HG02943 (cell line): ENCODE data around the gene TRIM44.
A peak's percentile ranks its signal among the peaks of the same experiment; 100 is the strongest.
"Not testable (repeated sequence)": the region's sequence is repeated elsewhere in the genome, so short reads cannot be mapped to it uniquely, and the experiment has no call there.

Experiments
- ATAC-seq: cut with Tn5 transposase; IDR thresholded peaks from one replicate; pipeline ENCODE4 v1.9.1; 2021; ENCODE audit warnings: mild to moderate bottlenecking, low read depth, moderate library complexity; ENCODE audit not compliant: unreplicated experiment

Gene TRIM44

GRCh38 chr11:35712533-35712932 is 50.0 kb downstream of the TRIM44 start:
- ATAC-seq, result no peak

GRCh38 chr11:35714882-35715627 is 52.5 kb downstream of the TRIM44 start:
- peak; percentile 79 for ATAC-seq

GRCh38 chr11:35715677-35716076 is 53.1 kb downstream of the TRIM44 start:
- not testable (repeated sequence) for ATAC-seq

DNA sequence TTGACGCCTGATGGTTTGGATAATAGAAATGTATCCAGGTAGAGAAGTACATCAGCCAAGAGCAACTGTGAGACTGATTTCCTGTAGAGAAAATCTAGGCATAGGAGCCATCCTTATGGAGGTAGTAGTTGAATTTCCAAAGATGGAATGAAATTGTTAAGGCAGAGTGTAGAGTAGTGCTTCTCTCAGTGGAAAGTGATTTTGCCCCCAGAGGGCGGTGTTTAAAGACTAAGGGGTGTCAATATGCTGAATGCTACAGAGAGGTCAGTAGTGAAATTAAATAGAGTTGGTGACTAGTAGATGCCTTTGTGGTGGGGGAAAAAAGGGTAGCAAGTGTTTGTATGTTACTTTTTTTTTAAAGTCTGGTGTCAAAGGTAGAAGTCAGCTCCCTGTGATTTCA is 54.5 kb downstream of the TRIM44 start:
- no peak for ATAC-seq

DNA sequence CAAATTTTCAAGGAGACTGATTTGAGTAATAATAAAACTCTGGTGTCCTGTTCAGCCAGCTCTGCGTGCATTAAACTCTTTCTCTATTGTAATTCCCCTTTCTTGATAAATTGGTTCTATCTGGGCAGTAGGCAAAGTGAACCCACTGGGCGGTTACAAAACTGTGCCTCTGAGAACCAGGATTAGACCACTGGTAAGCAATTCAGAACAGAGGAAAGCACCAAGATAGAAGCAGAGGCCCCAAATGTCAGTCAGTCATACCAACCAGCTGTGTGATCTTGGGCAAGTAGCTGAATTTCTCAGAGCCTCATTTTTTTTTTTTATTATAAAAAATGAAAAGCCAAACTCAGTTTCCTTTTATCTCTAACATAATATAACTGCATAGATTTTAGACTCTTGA is 54.9 kb downstream of the TRIM44 start:
- ATAC-seq, result no peak

DNA sequence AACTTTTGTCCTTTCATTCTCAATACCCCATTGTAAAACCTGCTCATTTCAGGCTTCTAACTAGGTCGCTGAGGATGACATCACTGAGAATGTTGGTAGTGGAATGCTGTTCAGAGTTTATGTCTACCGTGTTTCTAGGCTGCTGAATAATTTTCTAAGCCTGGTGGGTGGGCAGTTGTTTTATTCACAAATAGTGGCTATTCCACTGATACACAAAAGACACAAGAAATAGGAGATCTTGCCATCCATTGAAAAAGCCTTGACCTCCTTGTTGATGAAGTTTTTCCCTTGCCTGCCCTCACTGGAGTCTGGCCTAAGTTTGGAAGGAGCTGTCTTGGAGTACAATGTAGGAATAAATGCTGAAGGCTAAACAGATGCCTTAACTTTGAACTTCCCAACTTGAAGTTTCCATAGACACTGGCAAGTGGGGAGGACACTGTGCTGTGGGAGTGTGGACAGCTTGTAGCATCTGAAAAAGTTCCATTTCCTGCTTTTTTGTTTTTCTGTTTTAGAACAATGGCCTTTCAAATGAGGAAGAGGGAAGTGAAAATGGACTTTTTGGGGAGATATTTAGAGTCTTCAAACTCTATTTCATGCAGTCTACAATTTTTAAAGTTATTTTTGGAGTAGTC is 59.2 kb downstream of the TRIM44 start:
- no peak for ATAC-seq

- ATAC-seq, result no peak
Observed at GRCh38 chr11:35722641-35723040, 60.1 kb downstream of the TRIM44 start.

DNA sequence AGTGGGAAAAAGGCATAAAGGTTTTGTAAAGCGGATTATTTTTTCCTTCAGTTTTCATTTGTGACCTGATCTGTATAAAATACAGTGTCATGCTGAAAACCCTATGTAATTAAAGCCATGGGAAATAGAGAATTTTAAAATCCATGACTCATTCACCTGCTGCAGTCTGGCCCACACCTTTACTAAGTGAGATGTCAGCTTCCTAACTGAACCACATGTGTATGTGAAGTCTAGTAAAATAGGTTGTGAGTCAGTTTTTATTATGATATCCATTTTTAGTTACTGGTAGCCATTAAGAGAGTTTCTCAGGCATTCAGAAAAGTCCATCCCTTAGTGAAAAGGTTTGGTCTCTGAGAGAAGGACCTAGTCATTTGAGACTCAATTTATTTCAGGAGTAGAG is 60.9 kb downstream of the TRIM44 start:
- no peak for ATAC-seq

- ATAC-seq, result peak; percentile 68
Observed at GRCh38 chr11:35723913-35724312, 61.3 kb downstream of the TRIM44 start.

DNA sequence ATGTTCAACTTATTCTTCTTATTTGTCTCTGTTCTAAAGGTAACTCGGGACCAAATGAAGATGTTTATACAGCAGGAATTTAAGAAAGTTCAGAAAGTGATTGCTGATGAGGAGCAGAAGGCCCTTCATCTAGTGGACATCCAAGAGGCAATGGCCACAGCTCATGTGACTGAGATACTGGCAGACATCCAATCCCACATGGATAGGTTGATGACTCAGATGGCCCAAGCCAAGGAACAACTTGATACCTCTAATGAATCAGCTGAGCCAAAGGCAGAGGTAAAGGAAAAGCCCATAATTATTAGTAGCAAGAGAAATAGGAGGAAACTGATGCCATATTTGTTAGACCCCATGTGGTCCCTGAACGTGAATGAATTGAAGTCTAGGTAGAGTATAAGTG is 63.3 kb downstream of the TRIM44 start:
- no peak for ATAC-seq

GRCh38 chr11:35727140-35727539 is 64.6 kb downstream of the TRIM44 start:
- no peak for ATAC-seq

- no peak for ATAC-seq
Observed at GRCh38 chr11:35730254-35730653, 67.7 kb downstream of the TRIM44 start.

GRCh38 chr11:35734669-35735410 is 72.3 kb downstream of the TRIM44 start:
- ATAC-seq, result no peak

DNA sequence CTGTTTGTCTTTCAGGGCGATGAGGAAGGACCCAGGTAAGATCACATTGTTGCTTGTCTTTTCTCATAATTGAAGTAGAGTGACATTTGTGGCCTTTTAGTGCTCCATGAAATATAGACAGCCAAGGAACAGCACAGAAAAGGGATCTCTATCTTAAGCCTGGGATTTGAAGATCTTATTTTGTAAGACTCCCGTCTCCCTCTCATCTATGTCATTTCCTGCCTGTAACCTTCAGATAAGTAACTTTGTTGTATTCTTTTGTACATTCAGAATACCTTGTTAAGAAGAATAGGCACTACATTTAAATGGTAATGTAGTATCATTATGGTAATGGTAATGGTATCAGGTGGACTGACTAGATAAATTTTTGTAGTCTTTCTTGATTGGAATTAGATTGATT is 72.8 kb downstream of the TRIM44 start:
- ATAC-seq, result no peak

GRCh38 chr11:35735903-35736302 is 73.3 kb downstream of the TRIM44 start:
- no peak for ATAC-seq

DNA sequence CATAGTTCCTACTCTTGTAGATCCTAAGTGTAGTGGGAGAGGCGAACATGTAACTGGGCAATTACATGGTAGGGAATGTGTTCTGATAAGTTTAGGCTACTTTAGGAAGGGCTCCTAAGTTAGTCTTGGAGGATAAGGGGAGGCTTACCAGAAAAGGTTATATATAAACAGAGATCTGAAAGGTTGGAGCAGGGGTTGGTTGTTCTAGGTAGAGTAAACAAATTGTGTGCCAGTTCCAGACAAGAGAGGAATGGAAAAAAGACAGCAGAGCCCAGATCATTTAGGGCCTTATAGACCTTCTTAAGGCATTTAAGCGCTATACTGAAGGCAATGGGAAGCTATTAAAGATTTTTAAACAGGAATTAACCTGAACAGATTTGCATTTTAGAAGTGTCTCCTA is 74.4 kb downstream of the TRIM44 start:
- ATAC-seq, result no peak

GRCh38 chr11:35740061-35740799 is 77.7 kb downstream of the TRIM44 start:
- ATAC-seq, result no peak

- no peak for ATAC-seq
Observed at GRCh38 chr11:35742707-35743454, 80.3 kb downstream of the TRIM44 start.

DNA sequence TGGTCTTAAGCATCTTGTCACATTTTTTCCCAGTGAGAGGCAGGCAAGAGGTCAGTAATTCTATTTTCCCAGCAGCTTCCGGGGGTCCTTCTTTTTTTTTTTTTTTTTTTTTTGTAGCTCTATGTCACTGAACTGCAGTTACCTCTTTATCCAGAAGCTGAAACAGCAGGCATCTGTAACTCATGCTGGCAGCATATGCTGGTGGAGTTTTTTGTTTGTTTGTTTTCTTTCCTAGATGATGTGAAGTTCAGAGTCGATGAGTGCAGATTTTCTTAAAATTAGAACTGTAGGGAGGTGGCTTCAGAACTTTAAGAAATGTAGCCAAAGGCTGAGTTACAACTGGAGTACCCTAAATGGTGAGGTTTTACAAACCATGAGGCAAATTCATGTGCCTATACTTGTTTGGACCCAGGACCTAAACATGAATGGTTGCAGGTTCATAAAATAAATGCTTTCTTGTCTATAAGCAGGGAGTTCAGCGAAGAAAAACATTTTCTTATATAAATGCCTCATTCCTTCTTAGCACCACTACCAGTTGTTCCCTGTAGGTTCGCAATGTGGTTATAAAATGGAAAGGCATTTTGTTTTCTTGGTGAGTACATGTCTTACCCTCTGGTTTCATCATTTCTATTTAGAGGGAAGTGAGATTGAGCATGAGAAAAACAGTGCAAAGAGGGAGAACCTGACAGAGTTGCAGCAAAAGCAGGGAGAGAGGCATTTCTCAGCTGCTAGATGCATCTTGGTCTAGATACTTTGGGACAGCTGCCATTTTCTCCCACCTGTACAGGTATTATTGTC is 84.0 kb downstream of the TRIM44 start:
- no peak for ATAC-seq
